Thyroid gland (tissue), 4 donors: Measurements from ENCODE around the gene CD8A.

Source experiments
- POLR2A ChIP-seq, 2 donors: fragments of 450-650 bp; IDR thresholded peaks; one replicate each; pipeline ENCODE4 v1.6.1; 2017; ENCODE audit warnings: antibody characterized with exemption in 2 of 2, mild to moderate bottlenecking in 2 of 2, moderate library complexity in 1 of 2
- TF ChIP-seq, protein P1 (sequence below), 6 experiments: fragments of 200-600 bp in 3 of 6; fragments of 450-650 bp in 3 of 6; sonication (generic) in 3 of 6; IDR thresholded peaks; one replicate each; pipeline ENCODE4 v1.5.1; 2016 to 2019; ENCODE audit warnings: antibody characterized with exemption in 6 of 6, mild to moderate bottlenecking in 2 of 6, inconsistent platforms in 1 of 6, moderate library complexity in 1 of 6

DNA sequence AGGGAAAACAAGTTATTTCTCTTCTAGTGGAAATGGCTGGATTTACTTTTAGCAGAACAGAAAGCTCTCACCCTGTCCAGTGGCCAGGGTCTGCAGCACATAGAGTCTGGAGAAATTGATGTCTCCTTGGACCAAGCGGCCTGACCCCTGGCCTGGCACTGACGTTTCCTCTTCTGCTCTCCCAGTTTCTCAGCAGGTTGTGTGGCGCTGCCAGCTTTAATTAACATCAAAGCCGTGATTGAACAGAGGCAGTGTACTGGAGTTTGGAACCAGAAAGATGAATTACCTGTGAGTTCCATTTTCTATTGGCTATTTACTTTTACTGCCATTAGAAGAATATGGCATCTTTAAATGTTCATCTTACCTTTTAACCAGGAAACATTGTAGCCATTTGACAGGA is 20.9 kb downstream of the CD8A start:
- TF ChIP-seq, protein P1, sequence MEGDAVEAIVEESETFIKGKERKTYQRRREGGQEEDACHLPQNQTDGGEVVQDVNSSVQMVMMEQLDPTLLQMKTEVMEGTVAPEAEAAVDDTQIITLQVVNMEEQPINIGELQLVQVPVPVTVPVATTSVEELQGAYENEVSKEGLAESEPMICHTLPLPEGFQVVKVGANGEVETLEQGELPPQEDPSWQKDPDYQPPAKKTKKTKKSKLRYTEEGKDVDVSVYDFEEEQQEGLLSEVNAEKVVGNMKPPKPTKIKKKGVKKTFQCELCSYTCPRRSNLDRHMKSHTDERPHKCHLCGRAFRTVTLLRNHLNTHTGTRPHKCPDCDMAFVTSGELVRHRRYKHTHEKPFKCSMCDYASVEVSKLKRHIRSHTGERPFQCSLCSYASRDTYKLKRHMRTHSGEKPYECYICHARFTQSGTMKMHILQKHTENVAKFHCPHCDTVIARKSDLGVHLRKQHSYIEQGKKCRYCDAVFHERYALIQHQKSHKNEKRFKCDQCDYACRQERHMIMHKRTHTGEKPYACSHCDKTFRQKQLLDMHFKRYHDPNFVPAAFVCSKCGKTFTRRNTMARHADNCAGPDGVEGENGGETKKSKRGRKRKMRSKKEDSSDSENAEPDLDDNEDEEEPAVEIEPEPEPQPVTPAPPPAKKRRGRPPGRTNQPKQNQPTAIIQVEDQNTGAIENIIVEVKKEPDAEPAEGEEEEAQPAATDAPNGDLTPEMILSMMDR (IDR thresholded peaks at IDR 0.05), result no peak
- TF ChIP-seq POLR2A (IDR thresholded peaks at IDR 0.05), result no peak
